Measurements from ENCODE around the gene FKBP1A.

FKBP1A gene

GRCh38 chr20:1388741-1389483 lies 3.9 kb downstream of the FKBP1A start:
- Mint-ChIP-seq H3K27ac (peak overlapping the region in 1 of 3 experiments; percentile 9), H3K27me3 (ENCODE audit: low read depth) (no peaks in the 10 kb centered on the region), H3K4me3 (peak overlapping the region; percentile 47 to 74 (median 69)), H3K36me3 (ENCODE audit: low read depth) (no peaks in the 10 kb centered on the region), H3K9me3 (no peaks in the 10 kb centered on the region), H3K4me1 (peaks cover 75% of the 10 kb centered on the region)
- no peak for TF ChIP-seq CTCF (IDR thresholded peaks at IDR 0.05; ENCODE audit: unreplicated experiment in 3 of 3)

GRCh38 chr20:1388253-1388652 lies 4.6 kb downstream of the FKBP1A start:
- Mint-ChIP-seq H3K4me1 (peaks cover 77% of the 10 kb centered on the region), H3K4me3 (peak overlapping the region in 1 of 3 experiments; percentile 50)
- no peak for TF ChIP-seq CTCF (IDR thresholded peaks at IDR 0.05; ENCODE audit: unreplicated experiment in 3 of 3)

GRCh38 chr20:1386323-1386722 lies 6.5 kb downstream of the FKBP1A start:
- H3K27ac Mint-ChIP-seq, result no peak overlapping the region
- H3K4me1 Mint-ChIP-seq, result peaks cover 84% of the 10 kb centered on the region
- no peak overlapping the region for H3K4me3 Mint-ChIP-seq
- no peaks in the 10 kb centered on the region for H3K9me3 Mint-ChIP-seq
- TF ChIP-seq CTCF (IDR thresholded peaks at IDR 0.05; ENCODE audit: unreplicated experiment in 3 of 3), result no peak
- H3K27me3 Mint-ChIP-seq (ENCODE audit: low read depth), result no peaks in the 10 kb centered on the region
- H3K36me3 Mint-ChIP-seq (ENCODE audit: low read depth), result no peaks in the 10 kb centered on the region

More at GRCh38 chr20:1388253-1388652, 4.6 kb downstream of the FKBP1A start:
- peak overlapping the region in 2 of 3 experiments; percentile 9 to 18 for H3K27ac Mint-ChIP-seq
- H3K27me3 Mint-ChIP-seq (ENCODE audit: low read depth), result no peaks in the 10 kb centered on the region
- no peaks in the 10 kb centered on the region for H3K9me3 Mint-ChIP-seq
- no peaks in the 10 kb centered on the region for H3K36me3 Mint-ChIP-seq (ENCODE audit: low read depth)

GRCh38 chr20:1383623-1384404 lies 9.0 kb downstream of the FKBP1A start:
- H3K36me3 Mint-ChIP-seq (ENCODE audit: low read depth), result no peaks in the 10 kb centered on the region
- H3K4me3 Mint-ChIP-seq, result no peak overlapping the region
- no peak overlapping the region for H3K27ac Mint-ChIP-seq
- H3K27me3 Mint-ChIP-seq (ENCODE audit: low read depth), result no peaks in the 10 kb centered on the region
- H3K4me1 Mint-ChIP-seq, result peaks cover 85% of the 10 kb centered on the region
- no peaks in the 10 kb centered on the region for H3K9me3 Mint-ChIP-seq
- no peak for TF ChIP-seq CTCF (IDR thresholded peaks at IDR 0.05; ENCODE audit: unreplicated experiment in 3 of 3)

- H3K27me3 Mint-ChIP-seq (ENCODE audit: low read depth), result no peaks in the 10 kb centered on the region
- H3K36me3 Mint-ChIP-seq (ENCODE audit: low read depth), result no peaks in the 10 kb centered on the region
- no peak for TF ChIP-seq CTCF (IDR thresholded peaks at IDR 0.05; ENCODE audit: unreplicated experiment in 3 of 3)
- H3K9me3 Mint-ChIP-seq, result no peaks in the 10 kb centered on the region
- H3K27ac Mint-ChIP-seq, result peak overlapping the region in 1 of 3 experiments; percentile 67
- H3K4me1 Mint-ChIP-seq, result peaks cover 80% of the 10 kb centered on the region
- H3K4me3 Mint-ChIP-seq, result no peak overlapping the region
Observed at GRCh38 chr20:1382670-1383069, 10.2 kb downstream of the FKBP1A start.

Data from nephron (organoid).